Measurements from ENCODE around the gene SEC16A. TPM values are rescaled to one million over a fixed set of nuclear protein-coding genes. Genes with fewer than 3 reads are reported as not detected.

SEC16A gene
- total RNA-seq, 4 donors from 2014 or later = 45.6 to 64.8 (median 56.5) TPM

DNA sequence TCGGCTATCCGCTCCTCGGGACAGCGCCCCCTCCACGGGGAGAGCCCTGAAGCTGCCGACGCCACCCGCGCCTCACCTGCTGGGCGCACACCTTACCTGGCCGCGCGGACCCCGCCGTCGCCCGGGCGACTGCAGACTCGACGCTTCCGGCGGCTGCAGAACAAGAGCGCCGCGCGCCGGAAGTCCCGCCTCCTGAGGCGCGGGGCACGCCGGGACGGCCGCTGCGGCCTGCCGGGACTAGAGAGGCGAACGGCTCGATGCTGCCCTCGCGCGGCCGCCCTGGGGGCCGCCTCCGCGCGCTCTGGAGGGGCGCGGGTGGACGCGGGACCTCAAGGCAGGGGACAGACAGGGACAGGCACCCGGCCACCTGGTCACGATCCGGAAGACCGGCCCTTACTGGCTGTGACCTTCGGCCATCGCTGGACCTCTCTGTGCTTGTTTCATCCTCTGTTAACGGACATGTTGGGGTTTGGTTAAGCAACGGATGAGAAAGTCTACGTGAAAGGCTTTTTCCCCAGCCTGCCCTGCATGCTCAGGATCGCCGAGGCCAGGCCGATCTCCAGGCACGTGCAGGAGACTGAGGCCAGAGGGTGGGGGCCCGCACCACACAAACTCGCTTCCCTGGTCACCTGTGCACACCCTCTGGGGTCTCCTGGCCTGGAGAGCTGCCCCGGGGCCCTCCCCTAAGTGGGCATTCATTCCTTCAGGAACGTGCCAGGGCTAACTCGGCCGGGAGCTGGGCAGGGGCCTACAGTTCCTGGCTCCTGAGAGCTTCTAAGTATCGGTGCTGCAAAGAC lies 82.6 kb downstream of the SEC16A start, which contains the start of gene SNAPC4:
Gene SNAPC4, minus strand, starts transcription at position 133 of the 797 bp plus-strand sequence. CDS start 1,742 bp downstream, outside the sequence.
- DNase-seq (ENCODE audit: low spot score) (peak; percentile 60), ATAC-seq (ENCODE audit: low FRiP score) (peak; percentile 86)
- TF ChIP-seq, protein P1, sequence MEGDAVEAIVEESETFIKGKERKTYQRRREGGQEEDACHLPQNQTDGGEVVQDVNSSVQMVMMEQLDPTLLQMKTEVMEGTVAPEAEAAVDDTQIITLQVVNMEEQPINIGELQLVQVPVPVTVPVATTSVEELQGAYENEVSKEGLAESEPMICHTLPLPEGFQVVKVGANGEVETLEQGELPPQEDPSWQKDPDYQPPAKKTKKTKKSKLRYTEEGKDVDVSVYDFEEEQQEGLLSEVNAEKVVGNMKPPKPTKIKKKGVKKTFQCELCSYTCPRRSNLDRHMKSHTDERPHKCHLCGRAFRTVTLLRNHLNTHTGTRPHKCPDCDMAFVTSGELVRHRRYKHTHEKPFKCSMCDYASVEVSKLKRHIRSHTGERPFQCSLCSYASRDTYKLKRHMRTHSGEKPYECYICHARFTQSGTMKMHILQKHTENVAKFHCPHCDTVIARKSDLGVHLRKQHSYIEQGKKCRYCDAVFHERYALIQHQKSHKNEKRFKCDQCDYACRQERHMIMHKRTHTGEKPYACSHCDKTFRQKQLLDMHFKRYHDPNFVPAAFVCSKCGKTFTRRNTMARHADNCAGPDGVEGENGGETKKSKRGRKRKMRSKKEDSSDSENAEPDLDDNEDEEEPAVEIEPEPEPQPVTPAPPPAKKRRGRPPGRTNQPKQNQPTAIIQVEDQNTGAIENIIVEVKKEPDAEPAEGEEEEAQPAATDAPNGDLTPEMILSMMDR (IDR thresholded peaks at IDR 0.05) = peak in 1 of 3 donors; percentile 77

DNA sequence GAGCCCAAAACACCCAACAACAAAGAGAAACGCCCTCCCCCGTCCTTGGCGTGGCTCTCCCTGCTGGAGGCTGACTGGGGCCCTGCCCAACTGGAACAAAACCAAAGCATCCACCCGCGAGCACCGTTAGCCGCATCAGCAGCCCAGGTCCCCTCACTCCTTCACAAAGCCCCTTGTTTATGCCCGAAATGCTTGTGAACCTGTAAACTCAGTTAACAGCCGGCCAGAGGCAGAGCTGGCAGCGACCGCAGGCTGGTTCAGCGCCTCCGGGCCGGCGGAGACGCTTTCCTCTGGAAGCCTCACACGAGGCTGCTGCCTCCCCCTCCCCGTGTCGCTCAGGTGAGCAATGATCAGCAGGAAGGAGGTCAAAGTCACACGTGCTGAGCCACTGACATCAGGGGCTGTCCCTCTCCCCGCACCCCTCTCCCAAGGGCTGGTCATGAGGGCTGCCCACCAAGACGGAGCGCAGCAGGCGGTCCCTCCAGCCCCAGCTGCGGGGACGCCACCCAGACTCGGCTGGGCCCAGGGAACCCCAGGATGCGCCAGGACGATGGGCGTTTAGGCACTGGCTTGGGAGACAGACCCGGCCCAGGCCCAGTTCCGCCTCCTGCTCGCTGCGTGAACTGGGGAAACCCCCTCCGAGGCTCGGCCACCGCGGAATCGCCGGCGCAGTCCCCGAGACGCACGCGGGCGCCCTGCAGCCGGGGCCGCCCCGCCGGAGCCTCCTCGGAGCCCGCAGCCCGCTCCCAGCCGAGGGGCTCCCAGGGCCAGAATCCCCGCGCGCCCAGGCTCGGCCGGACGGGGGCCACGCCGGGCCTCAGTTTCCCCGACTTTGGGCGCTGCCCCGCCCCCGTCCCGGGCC lies 83.4 kb downstream of the SEC16A start:
- ATAC-seq (ENCODE audit: low FRiP score) = peak; percentile 29
- TF ChIP-seq, protein P1 (IDR thresholded peaks at IDR 0.05) = no peak

DNA sequence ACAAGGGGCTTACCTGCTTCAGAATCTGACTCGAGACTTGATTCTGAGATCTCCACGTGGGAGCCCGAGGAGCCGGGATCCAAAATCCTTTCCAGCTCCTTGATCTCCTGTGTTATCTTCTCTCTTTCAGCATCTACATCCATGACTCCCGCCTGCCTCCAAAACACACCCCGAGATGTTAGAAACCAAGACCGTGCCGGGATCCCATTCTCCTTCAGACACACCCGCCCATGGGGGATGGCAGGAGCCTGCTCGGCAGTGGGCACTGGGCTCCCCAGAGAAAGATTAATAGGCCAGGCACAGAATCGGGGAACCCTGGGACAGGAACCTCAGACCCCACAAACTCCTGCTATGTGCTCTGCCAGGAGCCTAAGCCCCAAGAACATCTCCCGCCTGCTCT lies 84.6 kb downstream of the SEC16A start:
- ATAC-seq (ENCODE audit: low FRiP score) = no peak
- no peak for DNase-seq (ENCODE audit: low spot score)
- TF ChIP-seq, protein P1 (IDR thresholded peaks at IDR 0.05) = no peak

More for the DNA sequence above, 83.4 kb downstream of the SEC16A start:
- DNase-seq (ENCODE audit: low spot score) = no peak

DNA sequence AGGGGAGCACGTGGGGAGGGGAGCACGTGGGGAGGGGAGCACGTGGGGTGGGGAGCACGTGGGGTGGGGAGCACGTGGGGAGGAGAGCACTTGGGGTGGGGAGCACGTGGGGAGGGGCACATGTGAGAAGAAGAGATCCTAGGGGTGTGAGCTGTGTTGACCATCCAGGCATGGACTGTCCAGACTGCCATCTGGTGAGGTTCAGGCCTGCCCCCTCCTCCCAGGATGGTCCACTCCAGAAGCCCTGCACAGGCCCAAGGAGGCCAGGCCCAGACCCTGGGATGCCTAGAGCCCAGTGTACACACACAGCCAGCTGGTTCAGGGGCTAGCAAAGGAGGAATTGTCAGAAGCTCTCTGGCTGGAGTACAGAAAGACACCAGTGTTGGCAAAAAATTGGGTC lies 85.2 kb downstream of the SEC16A start:
- ATAC-seq (ENCODE audit: low FRiP score) = no peak
- DNase-seq (ENCODE audit: low spot score) = no peak
- TF ChIP-seq, protein P1 (IDR thresholded peaks at IDR 0.05) = no peak

DNA sequence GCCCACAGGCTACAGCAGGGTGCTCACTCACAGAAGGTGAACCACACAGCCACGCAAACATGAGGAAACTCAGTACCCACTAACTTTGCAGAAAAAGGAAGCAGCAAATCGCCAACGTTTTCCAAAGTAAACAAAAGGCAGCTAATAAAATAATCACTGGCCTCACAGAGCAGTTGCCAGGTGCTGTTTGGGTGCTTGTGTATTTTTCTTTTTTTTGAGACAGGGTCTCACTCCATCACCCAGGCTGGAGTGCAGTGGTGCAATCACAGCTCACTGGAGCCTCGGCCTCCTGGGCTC lies 86.7 kb downstream of the SEC16A start:
- no peak for ATAC-seq (ENCODE audit: low FRiP score)
- TF ChIP-seq, protein P1 (IDR thresholded peaks at IDR 0.05) = no peak
- DNase-seq (ENCODE audit: low spot score) = no peak

DNA sequence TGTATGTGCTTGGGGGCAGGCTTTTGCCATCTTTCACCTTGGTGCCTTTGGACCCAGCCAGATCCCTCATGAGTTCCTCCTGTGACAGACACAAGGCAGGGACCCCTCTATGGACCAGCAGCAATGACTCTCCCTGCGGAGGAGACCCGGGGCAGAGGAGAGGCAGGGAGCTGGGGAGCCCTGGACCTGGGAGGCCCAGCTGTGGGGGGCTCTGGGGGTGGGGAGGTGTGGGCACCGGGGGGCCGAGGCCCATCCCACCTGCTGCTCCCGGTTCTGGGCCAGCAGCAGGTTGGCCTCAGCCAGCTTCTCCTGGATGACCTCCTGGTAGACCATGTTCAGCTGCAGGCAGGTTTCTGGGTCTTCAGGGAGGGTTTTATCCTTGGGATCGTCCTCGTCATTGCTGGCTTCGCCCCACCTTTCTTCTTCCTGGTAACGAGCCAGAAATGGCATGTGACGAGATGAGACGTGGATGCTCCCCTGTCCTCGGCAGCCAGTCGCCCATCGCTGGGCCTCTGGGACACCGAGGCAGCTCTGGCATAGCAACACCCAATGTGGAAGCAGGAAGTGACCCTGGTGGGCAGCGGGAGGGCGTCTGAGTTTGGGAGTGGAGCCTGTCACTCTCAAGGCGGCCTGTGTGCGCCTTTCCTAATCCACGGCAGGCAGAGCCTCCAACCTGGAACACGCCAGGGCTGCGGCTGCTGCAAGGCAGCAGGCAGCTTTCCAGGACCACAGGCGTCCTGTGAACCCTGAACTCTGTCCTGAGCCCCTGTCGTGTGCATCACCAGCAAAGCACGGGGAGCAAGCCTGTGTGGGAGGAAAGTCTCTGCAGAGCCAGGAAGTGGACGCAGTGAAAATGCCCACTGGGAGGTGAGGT lies 87.3 kb downstream of the SEC16A start:
- no peak for ATAC-seq (ENCODE audit: low FRiP score)
- no peak for DNase-seq (ENCODE audit: low spot score)
- TF ChIP-seq, protein P1 (IDR thresholded peaks at IDR 0.05) = no peak

Data from omental fat pad (tissue), 4 donors.